Psoas muscle (tissue), 8 donors: ENCODE measurements around the gene PTPRM. TPM values are rescaled to one million over a fixed set of nuclear protein-coding genes. Genes with fewer than 3 reads are reported as not detected.

Experiments used
- ATAC-seq, 4 donors: fragments of 200-7000 bp; cut with Tn5 transposase; one replicate each; pipeline ENCODE4 v1.9.1; 2020; ENCODE audit warnings: moderate library complexity in 3 of 4, mild to moderate bottlenecking in 2 of 4
- DNase-seq, 2 donors: peaks; one replicate each; pipeline ENCODE4 v3.0.0-alpha.2; 2020
- H3K27ac ChIP-seq: fragments of 200-600 bp; one replicate; pipeline ENCODE4 v1.8.0; 2022
- H3K27me3 ChIP-seq, 3 donors: fragments of 200-600 bp in 1 of 3; one replicate each; pipeline versions ENCODE4 v1.6.1 to v1.8.0; 2013 to 2022; ENCODE audit warnings: low read length in 2 of 3, mild to moderate bottlenecking in 2 of 3, moderate library complexity in 1 of 3; ENCODE audit not compliant: insufficient read depth in 3 of 3
- H3K36me3 ChIP-seq, 2 donors: fragments of 200-600 bp in 1 of 2; one replicate each; pipeline versions ENCODE4 v1.6.1 to v1.8.0; 2013 to 2022; ENCODE audit warnings: low read depth in 1 of 2, mild to moderate bottlenecking in 1 of 2, moderate library complexity in 1 of 2; ENCODE audit not compliant: insufficient read depth in 1 of 2
- H3K4me1 ChIP-seq: fragments of 200-600 bp; one replicate; pipeline ENCODE4 v1.8.0; 2022
- H3K4me3 ChIP-seq: fragments of 200-600 bp; one replicate; pipeline ENCODE4 v1.8.0; 2022; ENCODE audit warnings: mild to moderate bottlenecking
- H3K9me3 ChIP-seq: fragments of 200-600 bp; one replicate; pipeline ENCODE4 v1.8.0; 2022
- CTCF ChIP-seq: fragments of 200-600 bp; IDR thresholded peaks from one replicate; pipeline ENCODE4 v1.8.0; 2022; ENCODE audit warnings: antibody characterized with exemption
- WGBS, 3 donors: extraction: QIAGEN DNeasy Blood & Tissue Kit; methylation state at CpG; one replicate each; pipeline versions ENCODE4 v1.1.6 to v1.1.7; 2013; 5-methylcytosine and 5-hydroxymethylcytosine counted together
- intact Hi-C, 2 donors: fragments of 100-400 bp; cut with DNase I; formaldehyde crosslinking; loops; one replicate each; pipeline versions ENCODE4 v1.11.0 to v1.14.2; 2022
- polyA plus RNA-seq, 3 donors: library from polyadenylated mRNA; stranded (reverse); fragments of 200-250 nt; gene quantifications; one replicate each; pipeline ENCODE4 v1.2.3, GENCODE V29; 2013
- total RNA-seq, 4 donors: library from RNA; stranded (reverse); fragmentation: NEBNext Ultra II Directional in 2 of 4; extraction: Animal tissue kit (Norgen Biotek cat#: 25700) in 2 of 4; gene quantifications; one replicate each; pipeline versions ENCODE4 v1.2.1 to v1.2.4, GENCODE V29; 2021 to 2023
- donor health status: healthy with polysubstance abuse.
- donor health status: DM: no; HTN: no; CAD: no; lungs with moderate emphysema.
- donor health status: Bipolar disorder and iron deficiency.
- donor health status: healthy.
- donor health status: DM: yes; HTN: yes; CAD: no.
- donor health status: DM: no; HTN: no; CAD: no.
- donor health status: DM: no; HTN: no; CAD: no.
- donor health status: DM: yes; HTN: yes; CAD: no.

Gene PTPRM
- total and polyA plus RNA-seq, 7 donors = 27.4 to 78.9 (median 39.0) TPM

- Histone ChIP-seq H3K27ac (no peak overlapping the region), H3K27me3 (no peaks in the 10 kb centered on the region), H3K4me1 (no peaks in the 10 kb centered on the region), H3K9me3 (no peaks in the 10 kb centered on the region), H3K36me3 (no peaks in the 10 kb centered on the region), H3K4me3 (no peak overlapping the region)
- TF ChIP-seq CTCF = no peak
- ATAC-seq (no peak), DNase-seq (no peak)
- WGBS, 3 donors = 71 to 76% (median 73%) methylated on average over 1 of the region's 1 CpG
- intact Hi-C loops = loop anchor here in 1 of 2 donors (10.0 kb wide), 1 partner anchor 1799 kb away; no protein-coding TSS in a partner anchor
These were observed 887.0 kb downstream of the PTPRM start for GRCh38 chr18:8454136-8454535.

- Histone ChIP-seq H3K27me3 (no peaks in the 10 kb centered on the region), H3K9me3 (no peaks in the 10 kb centered on the region), H3K36me3 (no peaks in the 10 kb centered on the region), H3K27ac (no peak overlapping the region), H3K4me1 (no peaks in the 10 kb centered on the region), H3K4me3 (no peak overlapping the region)
- TF ChIP-seq CTCF = no peak
- intact Hi-C loops = loop anchor here in 1 of 2 donors (10.0 kb wide), 1 partner anchor 1801 kb away; no protein-coding TSS in a partner anchor
- no peak for ATAC-seq
- 79 to 87% (median 81%) methylated on average over 8 of the region's 8 CpGs for WGBS, 3 donors
- no peak for DNase-seq
These were observed 888.8 kb downstream of the PTPRM start for GRCh38 chr18:8455661-8456614.
